Astrocyte (in vitro differentiated cells and primary cell): ENCODE measurements around the gene GAPT. TPM values are rescaled to one million over a fixed set of nuclear protein-coding genes. Genes with fewer than 3 reads are reported as not detected.

ENCODE experiments used
- DNase-seq: peaks from one replicate; pipeline ENCODE4 v3.0.0-alpha.2; 2010; ENCODE audit warnings: low read depth
- FAIRE-seq: peaks from 2 replicates; lab custom pipeline; 2011; peaks lifted over from hg19 to GRCh38; lab: Jason Lieb, UNC
- H2AFZ ChIP-seq: 2 replicates; pipeline ENCODE4 v1.6.0; 2012; ENCODE audit warnings: low read depth, low read length, inconsistent platforms
- H3K27ac ChIP-seq: 2 replicates; pipeline ENCODE4 v1.5.1; 2011; ENCODE audit warnings: low read depth, low read length, inconsistent platforms
- H3K27me3 ChIP-seq: 2 replicates; pipeline ENCODE4 v1.6.0; 2011; ENCODE audit warnings: low read length, inconsistent platforms; ENCODE audit not compliant: insufficient read depth
- H3K36me3 ChIP-seq: 2 replicates; pipeline ENCODE4 v1.5.1; 2011; ENCODE audit warnings: low read length, inconsistent platforms; ENCODE audit not compliant: insufficient read depth
- H3K4me1 ChIP-seq: 2 replicates; pipeline ENCODE4 v1.5.1; 2011; ENCODE audit warnings: low read length, inconsistent platforms; ENCODE audit not compliant: insufficient read depth
- H3K4me2 ChIP-seq: 2 replicates; pipeline ENCODE4 v1.6.0; 2012; ENCODE audit warnings: low read length, inconsistent platforms
- H3K4me3 ChIP-seq: 2 replicates; pipeline ENCODE4 v1.5.1; 2011; ENCODE audit warnings: low read depth, mild to moderate bottlenecking, low read length, inconsistent platforms; ENCODE audit not compliant: insufficient read depth
- H3K79me2 ChIP-seq: 2 replicates; pipeline ENCODE4 v1.6.0; 2012; ENCODE audit warnings: mild to moderate bottlenecking, low read length, inconsistent platforms; ENCODE audit not compliant: insufficient read depth
- H3K9ac ChIP-seq: 2 replicates; pipeline ENCODE4 v1.6.0; 2012; ENCODE audit warnings: mild to moderate bottlenecking, low read length, inconsistent platforms
- H3K9me3 ChIP-seq: 2 replicates; pipeline ENCODE4 v1.5.1; 2012; ENCODE audit warnings: low read depth, mild to moderate bottlenecking, low read length, inconsistent platforms; ENCODE audit not compliant: insufficient read depth
- H4K20me1 ChIP-seq: 2 replicates; pipeline ENCODE4 v1.6.0; 2012; ENCODE audit warnings: low read length, inconsistent platforms; ENCODE audit not compliant: insufficient read depth
- H3K27ac Mint-ChIP-seq: one replicate; pipeline ENCODE4 v1.8.0; 2021; ENCODE audit warnings: mild to moderate bottlenecking, mixed read lengths; ENCODE audit not compliant: unreplicated experiment
- H3K27me3 Mint-ChIP-seq: one replicate; pipeline ENCODE4 v1.8.0; 2021; ENCODE audit warnings: low read depth, mixed read lengths; ENCODE audit not compliant: unreplicated experiment
- H3K36me3 Mint-ChIP-seq: one replicate; pipeline ENCODE4 v1.8.0; 2021; ENCODE audit warnings: low read depth, mixed read lengths; ENCODE audit not compliant: unreplicated experiment
- H3K4me1 Mint-ChIP-seq: one replicate; pipeline ENCODE4 v1.8.0; 2021; ENCODE audit warnings: low read depth, mixed read lengths; ENCODE audit not compliant: unreplicated experiment
- H3K4me3 Mint-ChIP-seq: one replicate; pipeline ENCODE4 v1.8.0; 2021; ENCODE audit warnings: mild to moderate bottlenecking, moderate library complexity, mixed read lengths; ENCODE audit not compliant: unreplicated experiment
- H3K9me3 Mint-ChIP-seq: one replicate; pipeline ENCODE4 v1.8.0; 2021; ENCODE audit warnings: mild to moderate bottlenecking, mixed read lengths; ENCODE audit not compliant: unreplicated experiment
- EZH2 ChIP-seq: IDR thresholded peaks from 2 replicates; pipeline ENCODE4 v1.6.1; 2012; ENCODE audit warnings: mild to moderate bottlenecking, low read length, inconsistent platforms; ENCODE audit not compliant: insufficient read depth
- total RNA-seq: library from RNA; stranded (reverse); gene quantifications from 2 replicates; pipeline ENCODE4 v1.2.1, GENCODE V29; 2021
- TF ChIP-seq, protein P1 (sequence below): IDR thresholded peaks from 2 replicates; pipeline ENCODE4 v1.5.1; 2011; ENCODE audit warnings: low read depth, mild to moderate bottlenecking, inconsistent platforms, low read length, moderate library complexity; ENCODE audit not compliant: insufficient read depth

Gene GAPT
- total RNA-seq, 1 donor from 2014 or later = not detected

DNA sequence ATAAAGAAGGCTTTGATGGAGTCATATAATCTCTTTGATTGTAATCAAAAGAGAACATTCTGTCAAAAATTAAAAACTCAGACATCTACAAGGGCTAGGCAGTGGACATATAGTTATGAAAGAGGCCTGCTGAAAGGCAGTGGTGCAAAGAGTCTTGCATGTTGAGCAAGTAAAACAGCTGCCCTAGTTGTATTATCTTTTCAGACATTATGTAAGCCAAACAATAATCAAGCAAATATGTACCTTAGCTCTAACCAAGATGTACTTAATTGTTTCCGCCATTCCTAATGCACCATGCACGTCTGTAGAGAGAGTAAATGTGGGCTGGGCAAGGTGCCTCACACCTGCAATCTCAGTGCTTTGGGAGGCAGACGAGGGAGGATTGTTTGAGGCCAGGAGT is 14.3 kb downstream of the GAPT start:
- no peak overlapping the region for H3K9ac ChIP-seq
- H3K4me2 ChIP-seq = no peak overlapping the region
- Mint-ChIP-seq H3K4me3 (no peak overlapping the region), H3K36me3 (no peaks in the 10 kb centered on the region), H3K9me3 (no peaks in the 10 kb centered on the region), H3K4me1 (peaks cover 5% of the 10 kb centered on the region), H3K27ac (no peak overlapping the region), H3K27me3 (no peaks in the 10 kb centered on the region)
- H3K27me3 ChIP-seq = no peaks in the 10 kb centered on the region
- DNase-seq = no peak
- no peak overlapping the region for H3K27ac ChIP-seq
- TF ChIP-seq, protein P1, sequence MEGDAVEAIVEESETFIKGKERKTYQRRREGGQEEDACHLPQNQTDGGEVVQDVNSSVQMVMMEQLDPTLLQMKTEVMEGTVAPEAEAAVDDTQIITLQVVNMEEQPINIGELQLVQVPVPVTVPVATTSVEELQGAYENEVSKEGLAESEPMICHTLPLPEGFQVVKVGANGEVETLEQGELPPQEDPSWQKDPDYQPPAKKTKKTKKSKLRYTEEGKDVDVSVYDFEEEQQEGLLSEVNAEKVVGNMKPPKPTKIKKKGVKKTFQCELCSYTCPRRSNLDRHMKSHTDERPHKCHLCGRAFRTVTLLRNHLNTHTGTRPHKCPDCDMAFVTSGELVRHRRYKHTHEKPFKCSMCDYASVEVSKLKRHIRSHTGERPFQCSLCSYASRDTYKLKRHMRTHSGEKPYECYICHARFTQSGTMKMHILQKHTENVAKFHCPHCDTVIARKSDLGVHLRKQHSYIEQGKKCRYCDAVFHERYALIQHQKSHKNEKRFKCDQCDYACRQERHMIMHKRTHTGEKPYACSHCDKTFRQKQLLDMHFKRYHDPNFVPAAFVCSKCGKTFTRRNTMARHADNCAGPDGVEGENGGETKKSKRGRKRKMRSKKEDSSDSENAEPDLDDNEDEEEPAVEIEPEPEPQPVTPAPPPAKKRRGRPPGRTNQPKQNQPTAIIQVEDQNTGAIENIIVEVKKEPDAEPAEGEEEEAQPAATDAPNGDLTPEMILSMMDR = no peak
- no peak for TF ChIP-seq EZH2
- no peak overlapping the region for H3K4me3 ChIP-seq
- no peaks in the 10 kb centered on the region for H3K36me3 ChIP-seq
- no peaks in the 10 kb centered on the region for H3K4me1 ChIP-seq
- FAIRE-seq = no peak
- H3K79me2 ChIP-seq = no peaks in the 10 kb centered on the region
- no peaks in the 10 kb centered on the region for H4K20me1 ChIP-seq
- no peaks in the 10 kb centered on the region for H3K9me3 ChIP-seq
- no peak overlapping the region for H2AFZ ChIP-seq

DNA sequence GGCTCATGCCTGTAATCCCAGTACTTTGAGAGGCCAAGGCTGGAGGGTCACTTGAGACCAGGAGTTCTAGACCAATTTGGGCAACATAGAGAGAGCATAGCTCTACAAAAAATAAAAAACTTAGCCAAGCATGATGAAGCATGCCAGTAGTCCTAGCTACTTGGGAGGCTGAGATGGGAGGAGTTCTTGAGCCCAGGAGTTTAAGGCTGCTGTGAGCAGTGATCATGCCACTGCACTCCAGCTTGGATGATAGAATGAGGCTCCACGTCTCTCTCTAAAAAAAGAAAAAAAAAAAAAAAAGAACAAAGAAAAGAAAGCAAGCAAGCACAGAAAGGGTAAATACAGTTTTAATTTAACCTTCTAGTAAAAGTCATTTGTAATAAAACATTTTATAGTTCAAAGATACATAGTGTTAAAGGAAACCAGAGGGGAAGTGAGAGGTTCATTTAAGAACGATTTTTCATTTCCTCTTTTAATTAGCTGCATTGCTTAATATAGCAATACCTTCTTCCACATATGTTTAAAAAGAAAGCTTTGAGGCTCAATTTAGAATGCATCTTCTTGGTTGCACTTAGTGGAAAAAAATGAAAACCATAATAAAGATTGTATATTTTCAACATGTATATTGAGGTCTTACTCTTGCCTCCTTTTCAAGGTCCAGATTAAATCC is 14.9 kb downstream of the GAPT start:
- Mint-ChIP-seq H3K27me3 (no peaks in the 10 kb centered on the region), H3K9me3 (no peaks in the 10 kb centered on the region), H3K4me3 (no peak overlapping the region), H3K4me1 (peaks cover 5% of the 10 kb centered on the region), H3K27ac (no peak overlapping the region), H3K36me3 (no peaks in the 10 kb centered on the region)
- H3K4me2 ChIP-seq = no peak overlapping the region
- no peaks in the 10 kb centered on the region for H3K79me2 ChIP-seq
- H3K4me3 ChIP-seq = no peak overlapping the region
- H3K36me3 ChIP-seq = no peaks in the 10 kb centered on the region
- H3K4me1 ChIP-seq = no peaks in the 10 kb centered on the region
- no peak overlapping the region for H2AFZ ChIP-seq
- no peaks in the 10 kb centered on the region for H4K20me1 ChIP-seq
- no peak overlapping the region for H3K9ac ChIP-seq
- TF ChIP-seq, protein P1 = no peak
- no peak for TF ChIP-seq EZH2
- FAIRE-seq (no peak), DNase-seq (no peak)
- no peaks in the 10 kb centered on the region for H3K9me3 ChIP-seq
- no peak overlapping the region for H3K27ac ChIP-seq
- H3K27me3 ChIP-seq = no peaks in the 10 kb centered on the region

DNA sequence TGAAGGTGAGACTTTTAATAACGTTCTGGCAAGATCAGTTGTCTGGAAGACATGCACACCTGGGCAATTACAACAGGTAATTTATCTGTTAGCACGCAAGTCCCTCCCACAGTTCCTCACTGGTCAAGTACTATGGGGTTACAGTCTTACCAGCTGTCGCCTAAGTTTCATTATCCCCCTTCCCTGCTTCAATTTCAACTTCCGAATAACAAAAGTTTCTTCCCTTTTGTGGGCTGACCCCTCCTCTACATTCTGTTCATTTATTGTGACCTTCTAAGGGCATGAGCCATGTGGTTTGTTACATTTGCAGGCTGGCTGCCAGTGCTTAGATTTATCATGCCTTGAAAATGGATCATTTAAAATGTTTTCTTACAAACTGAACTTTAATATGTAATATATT is 16.5 kb downstream of the GAPT start:
- Mint-ChIP-seq H3K4me1 (peaks cover 4% of the 10 kb centered on the region), H3K9me3 (no peaks in the 10 kb centered on the region), H3K4me3 (no peak overlapping the region), H3K27ac (no peak overlapping the region), H3K27me3 (no peaks in the 10 kb centered on the region), H3K36me3 (no peaks in the 10 kb centered on the region)
- H3K27ac ChIP-seq = no peak overlapping the region
- no peak overlapping the region for H3K9ac ChIP-seq
- H3K4me1 ChIP-seq = no peaks in the 10 kb centered on the region
- no peaks in the 10 kb centered on the region for H3K9me3 ChIP-seq
- no peaks in the 10 kb centered on the region for H3K36me3 ChIP-seq
- H3K79me2 ChIP-seq = no peaks in the 10 kb centered on the region
- no peak for TF ChIP-seq EZH2
- TF ChIP-seq, protein P1 = no peak
- no peak overlapping the region for H3K4me3 ChIP-seq
- H3K27me3 ChIP-seq = no peaks in the 10 kb centered on the region
- H2AFZ ChIP-seq = no peak overlapping the region
- H3K4me2 ChIP-seq = no peak overlapping the region
- FAIRE-seq = no peak
- no peaks in the 10 kb centered on the region for H4K20me1 ChIP-seq
- no peak for DNase-seq
